ENCODE data around the gene CDX1. TPM values are rescaled to one million over a fixed set of nuclear protein-coding genes. Genes with fewer than 3 reads are reported as not detected.

The CDX1 gene
- total RNA-seq, 2 experiments from 2014 or later = not detected

- H3K4me1 Mint-ChIP-seq = peaks cover 4% of the 10 kb centered on the region
These were observed 27.9 kb upstream of the CDX1 start for GRCh38 chr5:150138551-150139265.

GRCh38 chr5:150139334-150139733 lies 27.2 kb upstream of the CDX1 start:
- Mint-ChIP-seq H3K4me1 (peaks cover 4% of the 10 kb centered on the region), H3K9me3 (no peaks in the 10 kb centered on the region), H3K27me3 (no peaks in the 10 kb centered on the region), H3K36me3 (no peaks in the 10 kb centered on the region), H3K4me3 (no peak overlapping the region), H3K27ac (no peak overlapping the region)
- no peak for DNase-seq

More at GRCh38 chr5:150138551-150139265, 27.9 kb upstream of the CDX1 start:
- no peak overlapping the region for H3K27ac Mint-ChIP-seq
- H3K9me3 Mint-ChIP-seq = no peaks in the 10 kb centered on the region
- DNase-seq = no peak
- H3K36me3 Mint-ChIP-seq = no peaks in the 10 kb centered on the region
- no peaks in the 10 kb centered on the region for H3K27me3 Mint-ChIP-seq
- H3K4me3 Mint-ChIP-seq = no peak overlapping the region

- peaks cover 4% of the 10 kb centered on the region for H3K4me1 Mint-ChIP-seq
- no peaks in the 10 kb centered on the region for H3K9me3 Mint-ChIP-seq
- H3K4me3 Mint-ChIP-seq = no peak overlapping the region
- no peak overlapping the region for H3K27ac Mint-ChIP-seq
- no peak for DNase-seq
- H3K27me3 Mint-ChIP-seq = no peaks in the 10 kb centered on the region
- no peaks in the 10 kb centered on the region for H3K36me3 Mint-ChIP-seq
These were observed 25.7 kb upstream of the CDX1 start for GRCh38 chr5:150140830-150141229.

GRCh38 chr5:150141544-150142184 lies 24.9 kb upstream of the CDX1 start:
- no peak for DNase-seq
- H3K27me3 Mint-ChIP-seq = no peaks in the 10 kb centered on the region
- H3K9me3 Mint-ChIP-seq = no peaks in the 10 kb centered on the region
- H3K27ac Mint-ChIP-seq = no peak overlapping the region
- H3K4me3 Mint-ChIP-seq = no peak overlapping the region
- peaks cover 4% of the 10 kb centered on the region for H3K4me1 Mint-ChIP-seq
- H3K36me3 Mint-ChIP-seq = no peaks in the 10 kb centered on the region

- H3K9me3 Mint-ChIP-seq = no peaks in the 10 kb centered on the region
- H3K4me3 Mint-ChIP-seq = no peak overlapping the region
- peaks cover 4% of the 10 kb centered on the region for H3K4me1 Mint-ChIP-seq
- H3K27me3 Mint-ChIP-seq = no peaks in the 10 kb centered on the region
- DNase-seq = no peak
- H3K27ac Mint-ChIP-seq = no peak overlapping the region
- H3K36me3 Mint-ChIP-seq = no peaks in the 10 kb centered on the region
These were observed 24.2 kb upstream of the CDX1 start for GRCh38 chr5:150142185-150142958.

GRCh38 chr5:150142959-150143349 lies 23.6 kb upstream of the CDX1 start:
- Mint-ChIP-seq H3K27me3 (no peaks in the 10 kb centered on the region), H3K4me1 (peaks cover 4% of the 10 kb centered on the region), H3K9me3 (no peaks in the 10 kb centered on the region), H3K27ac (no peak overlapping the region), H3K36me3 (no peaks in the 10 kb centered on the region), H3K4me3 (no peak overlapping the region)
- no peak for DNase-seq

GRCh38 chr5:150143350-150144245 lies 23.0 kb upstream of the CDX1 start:
- Mint-ChIP-seq H3K4me1 (peaks cover 4% of the 10 kb centered on the region), H3K36me3 (no peaks in the 10 kb centered on the region), H3K27me3 (no peaks in the 10 kb centered on the region), H3K27ac (no peak overlapping the region), H3K4me3 (no peak overlapping the region), H3K9me3 (no peaks in the 10 kb centered on the region)
- no peak for DNase-seq

GRCh38 chr5:150144246-150144801 lies 22.3 kb upstream of the CDX1 start:
- no peaks in the 10 kb centered on the region for H3K36me3 Mint-ChIP-seq
- H3K27ac Mint-ChIP-seq = no peak overlapping the region
- H3K9me3 Mint-ChIP-seq = no peaks in the 10 kb centered on the region
- H3K27me3 Mint-ChIP-seq = no peaks in the 10 kb centered on the region
- DNase-seq = no peak
- H3K4me3 Mint-ChIP-seq = no peak overlapping the region
- H3K4me1 Mint-ChIP-seq = peaks cover 4% of the 10 kb centered on the region

GRCh38 chr5:150144879-150145278 lies 21.7 kb upstream of the CDX1 start:
- no peaks in the 10 kb centered on the region for H3K36me3 Mint-ChIP-seq
- peaks cover 4% of the 10 kb centered on the region for H3K4me1 Mint-ChIP-seq
- H3K27ac Mint-ChIP-seq = no peak overlapping the region
- DNase-seq = no peak
- H3K9me3 Mint-ChIP-seq = no peaks in the 10 kb centered on the region
- H3K4me3 Mint-ChIP-seq = no peak overlapping the region
- no peaks in the 10 kb centered on the region for H3K27me3 Mint-ChIP-seq

GRCh38 chr5:150146235-150146634 lies 20.3 kb upstream of the CDX1 start:
- H3K9me3 Mint-ChIP-seq = no peaks in the 10 kb centered on the region
- H3K4me1 Mint-ChIP-seq = peaks cover 4% of the 10 kb centered on the region
- no peak overlapping the region for H3K4me3 Mint-ChIP-seq
- no peak overlapping the region for H3K27ac Mint-ChIP-seq
- no peaks in the 10 kb centered on the region for H3K36me3 Mint-ChIP-seq
- DNase-seq = no peak
- no peaks in the 10 kb centered on the region for H3K27me3 Mint-ChIP-seq

- Mint-ChIP-seq H3K36me3 (no peaks in the 10 kb centered on the region), H3K9me3 (no peaks in the 10 kb centered on the region), H3K4me1 (peaks cover 4% of the 10 kb centered on the region), H3K27me3 (no peaks in the 10 kb centered on the region), H3K4me3 (no peak overlapping the region), H3K27ac (no peak overlapping the region)
- no peak for DNase-seq
These were observed 19.5 kb upstream of the CDX1 start for GRCh38 chr5:150146862-150147601.

GRCh38 chr5:150147670-150148069 lies 18.9 kb upstream of the CDX1 start:
- no peak overlapping the region for H3K27ac Mint-ChIP-seq
- H3K36me3 Mint-ChIP-seq = no peaks in the 10 kb centered on the region
- H3K9me3 Mint-ChIP-seq = no peaks in the 10 kb centered on the region
- H3K27me3 Mint-ChIP-seq = no peaks in the 10 kb centered on the region
- H3K4me1 Mint-ChIP-seq = peaks cover 4% of the 10 kb centered on the region
- H3K4me3 Mint-ChIP-seq = no peak overlapping the region
- DNase-seq = no peak

- DNase-seq = no peak
- Mint-ChIP-seq H3K36me3 (no peaks in the 10 kb centered on the region), H3K27me3 (no peaks in the 10 kb centered on the region), H3K4me1 (no peaks in the 10 kb centered on the region), H3K4me3 (no peak overlapping the region), H3K9me3 (no peaks in the 10 kb centered on the region), H3K27ac (no peak overlapping the region)
These were observed 18.3 kb upstream of the CDX1 start for GRCh38 chr5:150148117-150148927.
